ENCODE results near the gene P2RY8. TPM values are rescaled to one million over a fixed set of nuclear protein-coding genes. Genes with fewer than 3 reads are reported as not detected.

Gene P2RY8
- total and polyA plus RNA-seq, 10 of the 15 experiments (the other 5 are each of a cell fraction or from before 2014, with no cell fraction given), result 2.0 to 64.4 (median 36.5) TPM

DNA sequence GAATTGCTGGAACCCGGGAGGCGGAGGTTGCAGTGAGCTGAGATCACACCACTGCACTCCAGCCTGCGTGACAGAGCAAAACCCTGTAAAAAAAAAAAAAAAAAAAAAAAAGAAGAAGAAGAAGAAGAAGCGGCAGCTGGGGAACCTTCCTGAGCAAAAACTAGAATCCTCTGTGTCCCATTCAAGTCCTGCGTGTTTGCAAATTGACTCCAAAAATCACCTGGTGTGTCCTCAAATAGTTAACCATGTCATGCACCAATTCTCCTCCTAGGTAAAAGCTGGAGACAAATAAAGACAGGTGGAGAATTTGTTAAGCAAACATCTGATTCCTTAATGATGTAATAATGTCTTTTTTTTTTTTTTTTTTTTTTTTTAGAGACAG, 52.4 kb downstream of the P2RY8 start (continued):
- no peak; the same call in 1 of the 2 replicates for TF ChIP-seq DPF2 (IDR thresholded peaks at IDR 0.05)
- no peak for TF ChIP-seq CBX5 (IDR thresholded peaks at IDR 0.05; ENCODE audit: low read depth)
- TF ChIP-seq YBX1 (IDR thresholded peaks at IDR 0.05), result no peak
- peak; percentile 38; the same call in 1 of the 2 replicates for TF ChIP-seq ATF7 (IDR thresholded peaks at IDR 0.05; ENCODE audit: low read depth)
- TF ChIP-seq EED (IDR thresholded peaks at IDR 0.05; ENCODE audit: low read depth), result peak; percentile 50; the same call in 1 of the 2 replicates
- no peak for TF ChIP-seq SMAD1 (IDR thresholded peaks at IDR 0.05; ENCODE audit: low read depth, partially characterized antibody)
- peak; percentile 9; the same call in 1 of the 2 replicates for TF ChIP-seq BCL11A (IDR thresholded peaks at IDR 0.05; ENCODE audit: low read depth, low read length)
- no peak for TF ChIP-seq MTA3 (IDR thresholded peaks at IDR 0.05; ENCODE audit: borderline replicate concordance, low read length)
- TF ChIP-seq SUZ12 (IDR thresholded peaks at IDR 0.05; ENCODE audit: unreplicated experiment), result no peak
- TF ChIP-seq EP300 (IDR thresholded peaks at IDR 0.05; ENCODE audit: borderline replicate concordance in 1 of 2, control insufficient read depth in 1 of 2, low read depth in 2 of 2, low read length in 2 of 2), result peak; percentile 55 to 82; a peak in 1 of 4 replicates
- TF ChIP-seq BHLHE40 (IDR thresholded peaks at IDR 0.05; ENCODE audit: borderline replicate concordance in 1 of 2, low read depth in 2 of 2, low read length in 1 of 2), result 0 out of 4 replicates have a peak, but pooled peaks of 1 of the 2 experiments have one; percentile 37
- TF ChIP-seq IRF4 (IDR thresholded peaks at IDR 0.05; ENCODE audit: low read depth, low read length), result peak; percentile 15; the same call in 1 of the 2 replicates
- TF ChIP-seq GABPA (IDR thresholded peaks at IDR 0.05; ENCODE audit: low read depth), result 0 out of 2 replicates have a peak, but pooled peaks have one; percentile 0
- 0 out of 2 replicates have a peak, but pooled peaks have one; percentile 2 for TF ChIP-seq IKZF1 (conservative IDR thresholded peaks at IDR 0.05)
- TF ChIP-seq ETV6 (conservative IDR thresholded peaks at IDR 0.05 in 1 of 2, IDR thresholded peaks at IDR 0.05 in 1 of 2; ENCODE audit: borderline replicate concordance in 1 of 2, low read depth in 1 of 2), result 0 out of 4 replicates have a peak, but pooled peaks of 1 of the 2 experiments have one; percentile 4
- TF ChIP-seq, protein P1, sequence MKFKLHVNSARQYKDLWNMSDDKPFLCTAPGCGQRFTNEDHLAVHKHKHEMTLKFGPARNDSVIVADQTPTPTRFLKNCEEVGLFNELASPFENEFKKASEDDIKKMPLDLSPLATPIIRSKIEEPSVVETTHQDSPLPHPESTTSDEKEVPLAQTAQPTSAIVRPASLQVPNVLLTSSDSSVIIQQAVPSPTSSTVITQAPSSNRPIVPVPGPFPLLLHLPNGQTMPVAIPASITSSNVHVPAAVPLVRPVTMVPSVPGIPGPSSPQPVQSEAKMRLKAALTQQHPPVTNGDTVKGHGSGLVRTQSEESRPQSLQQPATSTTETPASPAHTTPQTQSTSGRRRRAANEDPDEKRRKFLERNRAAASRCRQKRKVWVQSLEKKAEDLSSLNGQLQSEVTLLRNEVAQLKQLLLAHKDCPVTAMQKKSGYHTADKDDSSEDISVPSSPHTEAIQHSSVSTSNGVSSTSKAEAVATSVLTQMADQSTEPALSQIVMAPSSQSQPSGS (IDR thresholded peaks at IDR 0.05; ENCODE audit: low read length), result peak; percentile 9; the same call in 1 of the 2 replicates
- TF ChIP-seq, protein P2, sequence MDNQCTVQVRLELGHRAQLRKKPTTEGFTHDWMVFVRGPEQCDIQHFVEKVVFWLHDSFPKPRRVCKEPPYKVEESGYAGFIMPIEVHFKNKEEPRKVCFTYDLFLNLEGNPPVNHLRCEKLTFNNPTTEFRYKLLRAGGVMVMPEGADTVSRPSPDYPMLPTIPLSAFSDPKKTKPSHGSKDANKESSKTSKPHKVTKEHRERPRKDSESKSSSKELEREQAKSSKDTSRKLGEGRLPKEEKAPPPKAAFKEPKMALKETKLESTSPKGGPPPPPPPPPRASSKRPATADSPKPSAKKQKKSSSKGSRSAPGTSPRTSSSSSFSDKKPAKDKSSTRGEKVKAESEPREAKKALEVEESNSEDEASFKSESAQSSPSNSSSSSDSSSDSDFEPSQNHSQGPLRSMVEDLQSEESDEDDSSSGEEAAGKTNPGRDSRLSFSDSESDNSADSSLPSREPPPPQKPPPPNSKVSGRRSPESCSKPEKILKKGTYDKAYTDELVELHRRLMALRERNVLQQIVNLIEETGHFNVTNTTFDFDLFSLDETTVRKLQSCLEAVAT (IDR thresholded peaks at IDR 0.05), result no peak
- TF ChIP-seq ZNF384 (IDR thresholded peaks at IDR 0.05; ENCODE audit: borderline replicate concordance, low read depth, low read length), result peak; percentile 93
- TF ChIP-seq, protein P3, sequence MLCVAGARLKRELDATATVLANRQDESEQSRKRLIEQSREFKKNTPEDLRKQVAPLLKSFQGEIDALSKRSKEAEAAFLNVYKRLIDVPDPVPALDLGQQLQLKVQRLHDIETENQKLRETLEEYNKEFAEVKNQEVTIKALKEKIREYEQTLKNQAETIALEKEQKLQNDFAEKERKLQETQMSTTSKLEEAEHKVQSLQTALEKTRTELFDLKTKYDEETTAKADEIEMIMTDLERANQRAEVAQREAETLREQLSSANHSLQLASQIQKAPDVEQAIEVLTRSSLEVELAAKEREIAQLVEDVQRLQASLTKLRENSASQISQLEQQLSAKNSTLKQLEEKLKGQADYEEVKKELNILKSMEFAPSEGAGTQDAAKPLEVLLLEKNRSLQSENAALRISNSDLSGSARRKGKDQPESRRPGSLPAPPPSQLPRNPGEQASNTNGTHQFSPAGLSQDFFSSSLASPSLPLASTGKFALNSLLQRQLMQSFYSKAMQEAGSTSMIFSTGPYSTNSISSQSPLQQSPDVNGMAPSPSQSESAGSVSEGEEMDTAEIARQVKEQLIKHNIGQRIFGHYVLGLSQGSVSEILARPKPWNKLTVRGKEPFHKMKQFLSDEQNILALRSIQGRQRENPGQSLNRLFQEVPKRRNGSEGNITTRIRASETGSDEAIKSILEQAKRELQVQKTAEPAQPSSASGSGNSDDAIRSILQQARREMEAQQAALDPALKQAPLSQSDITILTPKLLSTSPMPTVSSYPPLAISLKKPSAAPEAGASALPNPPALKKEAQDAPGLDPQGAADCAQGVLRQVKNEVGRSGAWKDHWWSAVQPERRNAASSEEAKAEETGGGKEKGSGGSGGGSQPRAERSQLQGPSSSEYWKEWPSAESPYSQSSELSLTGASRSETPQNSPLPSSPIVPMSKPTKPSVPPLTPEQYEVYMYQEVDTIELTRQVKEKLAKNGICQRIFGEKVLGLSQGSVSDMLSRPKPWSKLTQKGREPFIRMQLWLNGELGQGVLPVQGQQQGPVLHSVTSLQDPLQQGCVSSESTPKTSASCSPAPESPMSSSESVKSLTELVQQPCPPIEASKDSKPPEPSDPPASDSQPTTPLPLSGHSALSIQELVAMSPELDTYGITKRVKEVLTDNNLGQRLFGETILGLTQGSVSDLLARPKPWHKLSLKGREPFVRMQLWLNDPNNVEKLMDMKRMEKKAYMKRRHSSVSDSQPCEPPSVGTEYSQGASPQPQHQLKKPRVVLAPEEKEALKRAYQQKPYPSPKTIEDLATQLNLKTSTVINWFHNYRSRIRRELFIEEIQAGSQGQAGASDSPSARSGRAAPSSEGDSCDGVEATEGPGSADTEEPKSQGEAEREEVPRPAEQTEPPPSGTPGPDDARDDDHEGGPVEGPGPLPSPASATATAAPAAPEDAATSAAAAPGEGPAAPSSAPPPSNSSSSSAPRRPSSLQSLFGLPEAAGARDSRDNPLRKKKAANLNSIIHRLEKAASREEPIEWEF (IDR thresholded peaks at IDR 0.05; ENCODE audit: insufficient replicate concordance, low read depth, low read length), result no peak
- no peak for TF ChIP-seq FOS (IDR thresholded peaks at IDR 0.05; ENCODE audit: borderline replicate concordance, extremely low read depth, insufficient read length)
- peak; percentile 60; the same call in 1 of the 2 replicates for TF ChIP-seq TCF12 (IDR thresholded peaks at IDR 0.05; ENCODE audit: low read depth, low read length)
- peak; percentile 35; the same call in 1 of the 2 replicates for TF ChIP-seq PAX5 (IDR thresholded peaks at IDR 0.05; ENCODE audit: borderline replicate concordance, low read depth, low read length)
- TF ChIP-seq RBBP5 (conservative IDR thresholded peaks at IDR 0.05), result no peak
- peak; percentile 64; the same call in 1 of the 2 replicates for TF ChIP-seq TBL1XR1 (IDR thresholded peaks at IDR 0.05; ENCODE audit: low read depth, low read length)
